IPS DF 19.7 (cell line): Measurements from ENCODE around the gene COMT.

Experiments used
- DNase-seq: peaks from one replicate; pipeline ENCODE4 v3.0.0-alpha.2; 2013; ENCODE audit warnings: low read depth, low spot score

Gene COMT

GRCh38 chr22:19993926-19994325, 52.4 kb downstream of the COMT start:
- no peak for DNase-seq

- DNase-seq: no peak
Observed at GRCh38 chr22:19994851-19995610, 53.5 kb downstream of the COMT start.

- no peak for DNase-seq
Observed at GRCh38 chr22:19995611-19996339, 54.2 kb downstream of the COMT start.

- no peak for DNase-seq
Observed at GRCh38 chr22:19996694-19997384, 55.3 kb downstream of the COMT start.

- DNase-seq: no peak
Observed at GRCh38 chr22:19997561-19998231, 56.1 kb downstream of the COMT start.

- DNase-seq: no peak
Observed at GRCh38 chr22:19998232-19998951, 56.8 kb downstream of the COMT start.

- DNase-seq: no peak
Observed at GRCh38 chr22:19998991-19999820, 57.6 kb downstream of the COMT start.

- DNase-seq: no peak
Observed at GRCh38 chr22:20000246-20001081, 58.9 kb downstream of the COMT start.

- no peak for DNase-seq
Observed at GRCh38 chr22:20001082-20001638, 59.6 kb downstream of the COMT start.

GRCh38 chr22:20002128-20002527, 60.6 kb downstream of the COMT start:
- DNase-seq: no peak

GRCh38 chr22:20002636-20003035, 61.1 kb downstream of the COMT start:
- DNase-seq: no peak

GRCh38 chr22:20003304-20003703, 61.7 kb downstream of the COMT start:
- DNase-seq: no peak

- no peak for DNase-seq
Observed at GRCh38 chr22:20004464-20004863, 62.9 kb downstream of the COMT start.

GRCh38 chr22:20008221-20008995, 66.8 kb downstream of the COMT start:
- no peak for DNase-seq

GRCh38 chr22:20009018-20009491, 67.5 kb downstream of the COMT start:
- DNase-seq: no peak

- no peak for DNase-seq
Observed at GRCh38 chr22:20009582-20010306, 68.2 kb downstream of the COMT start.

GRCh38 chr22:20010307-20011122, 68.9 kb downstream of the COMT start:
- DNase-seq: no peak
